ENCODE data around the gene NRP1.

Gene NRP1

GRCh38 chr10:33235251-33235884 is 99.1 kb downstream of the NRP1 start:
- DNase-seq (ENCODE audit: insufficient read length, low spot score) (no peak), FAIRE-seq (no peak)
- no peak for TF ChIP-seq CTCF (IDR thresholded peaks at IDR 0.05; ENCODE audit: insufficient read depth, missing control alignments)

- FAIRE-seq (no peak), DNase-seq (ENCODE audit: insufficient read length, low spot score) (no peak)
- no peak for TF ChIP-seq CTCF (IDR thresholded peaks at IDR 0.05; ENCODE audit: insufficient read depth, missing control alignments)
Observed at GRCh38 chr10:33234831-33235237, 99.6 kb downstream of the NRP1 start.

- no peak for TF ChIP-seq CTCF (IDR thresholded peaks at IDR 0.05; ENCODE audit: insufficient read depth, missing control alignments)
- DNase-seq (ENCODE audit: insufficient read length, low spot score): no peak
- no peak for FAIRE-seq
Observed at GRCh38 chr10:33233635-33234034, 100.8 kb downstream of the NRP1 start.

GRCh38 chr10:33233221-33233620 is 101.2 kb downstream of the NRP1 start:
- no peak for TF ChIP-seq CTCF (IDR thresholded peaks at IDR 0.05; ENCODE audit: insufficient read depth, missing control alignments)
- no peak for DNase-seq (ENCODE audit: insufficient read length, low spot score)
- FAIRE-seq: no peak

- DNase-seq (ENCODE audit: insufficient read length, low spot score) (no peak), FAIRE-seq (no peak)
- TF ChIP-seq CTCF (IDR thresholded peaks at IDR 0.05; ENCODE audit: insufficient read depth, missing control alignments): no peak
Observed at GRCh38 chr10:33231621-33232350, 102.7 kb downstream of the NRP1 start.

GRCh38 chr10:33229949-33230267 is 104.6 kb downstream of the NRP1 start:
- FAIRE-seq (no peak), DNase-seq (ENCODE audit: insufficient read length, low spot score) (no peak)
- no peak for TF ChIP-seq CTCF (IDR thresholded peaks at IDR 0.05; ENCODE audit: insufficient read depth, missing control alignments)

- DNase-seq (ENCODE audit: insufficient read length, low spot score) (no peak), FAIRE-seq (no peak)
- no peak for TF ChIP-seq CTCF (IDR thresholded peaks at IDR 0.05; ENCODE audit: insufficient read depth, missing control alignments)
Observed at GRCh38 chr10:33229252-33229948, 105.1 kb downstream of the NRP1 start.
